H1 (cell line): Measurements from ENCODE around the gene RAPGEF5. TPM values are rescaled to one million over a fixed set of nuclear protein-coding genes. Genes with fewer than 3 reads are reported as not detected.

ENCODE experiments used
- CTCF ChIA-PET: fragments of 300-600 bp; sonication (Branson Sonifier 250); formaldehyde crosslinking; loops from one replicate; lab custom pipeline; 2021; ENCODE audit not compliant: partially characterized antibody; lab: Charles Lee
- POLR2A ChIA-PET: fragments of 300-600 bp; sonication (Branson Sonifier 250); formaldehyde crosslinking; loops from one replicate; lab custom pipeline; 2021; ENCODE audit warnings: inconsistent platforms; ENCODE audit not compliant: partially characterized antibody; lab: Charles Lee
- DNase-seq, 2 experiments: peaks; one replicate each; pipeline versions ENCODE4 v3.0.0 to v3.0.0-alpha.2; 2010 to 2022; ENCODE audit warnings: low spot score in 2 of 2, low read depth in 1 of 2, mixed read lengths in 1 of 2
- FAIRE-seq: peaks from 2 replicates; lab custom pipeline; 2011; peaks lifted over from hg19 to GRCh38; lab: Jason Lieb, UNC
- H2AFZ ChIP-seq: 2 replicates; pipeline ENCODE4 v1.8.1; 2012; ENCODE audit warnings: low read length, inconsistent platforms
- H2AK5ac ChIP-seq: 2 replicates; pipeline ENCODE4 v1.6.1; 2013; ENCODE audit warnings: low read depth, low read length
- H2BK120ac ChIP-seq: replicated peaks from 2 replicates; pipeline ENCODE3; 2013; ENCODE audit warnings: low read depth, low read length, inconsistent platforms
- H2BK12ac ChIP-seq: 2 replicates; pipeline ENCODE4 v1.6.1; 2013; ENCODE audit warnings: low read depth, low read length
- H2BK15ac ChIP-seq: 2 replicates; pipeline ENCODE4 v1.6.1; 2013; ENCODE audit warnings: low read length
- H2BK20ac ChIP-seq: 2 replicates; pipeline ENCODE4 v1.6.1; 2013; ENCODE audit warnings: low read length
- H2BK5ac ChIP-seq: 2 replicates; pipeline ENCODE4 v1.6.1; 2013; ENCODE audit warnings: low read depth, low read length
- H3K14ac ChIP-seq: 2 replicates; pipeline ENCODE4 v1.6.1; 2013; ENCODE audit warnings: inconsistent platforms; ENCODE audit not compliant: insufficient read length
- H3K18ac ChIP-seq: 2 replicates; pipeline ENCODE4 v1.6.1; 2013; ENCODE audit warnings: low read length; ENCODE audit errors: extremely low read depth
- H3K23ac ChIP-seq: 2 replicates; pipeline ENCODE4 v1.6.1; 2013; ENCODE audit warnings: inconsistent platforms; ENCODE audit not compliant: insufficient read length
- H3K23me2 ChIP-seq: 2 replicates; pipeline ENCODE4 v1.6.1; 2013; ENCODE audit warnings: low read depth, low read length
- H3K27ac ChIP-seq: 2 replicates; pipeline ENCODE4 v1.6.1; 2011; ENCODE audit warnings: low read depth, low read length, inconsistent platforms
- H3K27me3 ChIP-seq, 4 experiments: replicated peaks in 1 of 4; 1 replicate in 1 of 4; 2 replicates in 3 of 4; pipeline versions ENCODE4 v1.6.1 to v1.8.1; 2011 to 2013; ENCODE audit warnings: low read length in 3 of 4, mild to moderate bottlenecking in 3 of 4, inconsistent platforms in 2 of 4, mixed read lengths in 2 of 4, moderate library complexity in 1 of 4; ENCODE audit not compliant: control insufficient read depth in 3 of 4, insufficient read depth in 3 of 4; ENCODE audit errors: extremely low read depth in 1 of 4
- H3K36me3 ChIP-seq, 4 experiments: 2 replicates each; pipeline versions ENCODE4 v1.6.1 to v1.8.1; 2011 to 2013; ENCODE audit warnings: mild to moderate bottlenecking in 4 of 4, low read length in 3 of 4, moderate library complexity in 2 of 4, control low read depth in 1 of 4, inconsistent platforms in 1 of 4; ENCODE audit not compliant: insufficient read depth in 4 of 4, control insufficient read depth in 2 of 4
- H3K4ac ChIP-seq: replicated peaks from 2 replicates; pipeline ENCODE3; 2013; ENCODE audit warnings: low read length, low read depth, mixed read lengths, inconsistent platforms; ENCODE audit not compliant: insufficient read length
- H3K4me1 ChIP-seq, 4 experiments: replicated peaks in 1 of 4; 1 replicate in 1 of 4; 2 replicates in 3 of 4; pipeline versions ENCODE4 v1.6.1 to v1.8.1; 2011 to 2013; ENCODE audit warnings: low read length in 3 of 4, inconsistent platforms in 2 of 4, mixed read lengths in 1 of 4; ENCODE audit not compliant: insufficient read depth in 4 of 4, control insufficient read depth in 3 of 4
- H3K4me2 ChIP-seq, 2 experiments: 2 replicates each; pipeline versions ENCODE4 v1.6.1 to v1.8.1; 2011 to 2013; ENCODE audit warnings: low read depth in 2 of 2, low read length in 2 of 2, control low read depth in 1 of 2, inconsistent platforms in 1 of 2, mild to moderate bottlenecking in 1 of 2; ENCODE audit not compliant: insufficient read depth in 1 of 2
- H3K4me3 ChIP-seq, 4 experiments: fragments of 200-600, 300-600 bp in 1 of 4; sonication (generic), shearing (Covaris generic), sonication (Bioruptor Twin) in 1 of 4; 2 replicates each; pipeline versions ENCODE4 v1.5.1 to v1.8.1; 2011 to 2016; ENCODE audit warnings: low read length in 4 of 4, low read depth in 3 of 4, control low read depth in 2 of 4, inconsistent platforms in 2 of 4, mild to moderate bottlenecking in 2 of 4, mixed read lengths in 1 of 4, moderate library complexity in 1 of 4; ENCODE audit not compliant: insufficient read depth in 2 of 4; ENCODE audit errors: extremely low read depth in 1 of 4
- H3K56ac ChIP-seq: replicated peaks from 2 replicates; pipeline ENCODE3; 2013; ENCODE audit warnings: low read depth, mild to moderate bottlenecking, mixed read lengths, low read length, inconsistent platforms; ENCODE audit not compliant: insufficient read length
- H3K79me1 ChIP-seq: 2 replicates; pipeline ENCODE4 v1.6.1; 2013; ENCODE audit warnings: low read depth, low read length, control low read depth
- H3K79me2 ChIP-seq, 2 experiments: 2 replicates each; pipeline versions ENCODE4 v1.6.1 to v1.8.1; 2012 to 2013; ENCODE audit warnings: low read length in 2 of 2, mild to moderate bottlenecking in 2 of 2, inconsistent platforms in 1 of 2; ENCODE audit not compliant: insufficient read depth in 2 of 2, control insufficient read depth in 1 of 2
- H3K9ac ChIP-seq, 4 experiments: replicated peaks in 1 of 4; 1 replicate in 1 of 4; 2 replicates in 3 of 4; pipeline versions ENCODE4 v1.6.1 to v1.8.1; 2011 to 2013; ENCODE audit warnings: low read depth in 3 of 4, low read length in 3 of 4, control low read depth in 2 of 4, mild to moderate bottlenecking in 2 of 4, moderate library complexity in 2 of 4, inconsistent platforms in 1 of 4; ENCODE audit errors: extremely low read depth in 1 of 4
- H3K9me3 ChIP-seq, 2 experiments: 2 replicates each; pipeline versions ENCODE4 v1.6.1 to v1.8.1; 2012 to 2013; ENCODE audit warnings: mild to moderate bottlenecking in 2 of 2, moderate library complexity in 2 of 2, control low read depth in 1 of 2, inconsistent platforms in 1 of 2, low read depth in 1 of 2, low read length in 1 of 2, mixed read lengths in 1 of 2; ENCODE audit not compliant: insufficient read depth in 2 of 2
- H4K20me1 ChIP-seq, 2 experiments: replicated peaks in 1 of 2; 2 replicates each; pipeline versions ENCODE3 to v1.8.1; 2011 to 2013; ENCODE audit warnings: inconsistent platforms in 2 of 2, low read length in 2 of 2, mild to moderate bottlenecking in 1 of 2; ENCODE audit not compliant: insufficient read depth in 2 of 2, control insufficient read depth in 1 of 2
- H4K5ac ChIP-seq: 2 replicates; pipeline ENCODE4 v1.6.1; 2013; ENCODE audit warnings: low read length, low read depth, mixed read lengths, inconsistent platforms; ENCODE audit not compliant: insufficient read length
- H4K8ac ChIP-seq: 2 replicates; pipeline ENCODE4 v1.8.0; 2013; ENCODE audit warnings: mild to moderate bottlenecking, moderate library complexity, low read length, inconsistent platforms; ENCODE audit not compliant: insufficient read depth; ENCODE audit errors: extremely low read depth
- H4K91ac ChIP-seq: replicated peaks from 2 replicates; pipeline ENCODE3; 2013; ENCODE audit warnings: low read length, mixed read lengths, inconsistent platforms; ENCODE audit not compliant: insufficient read length
- ASH2L ChIP-seq: fragments of 200-600, 300-600 bp; sonication (generic); IDR thresholded peaks from one replicate; pipeline ENCODE4 v1.7.1; 2017; ENCODE audit warnings: low read length
- ATF2 ChIP-seq: IDR thresholded peaks from 2 replicates; pipeline ENCODE4 v1.6.1; 2012; ENCODE audit warnings: low read length, inconsistent platforms
- GTF2F1 ChIP-seq: IDR thresholded peaks from 2 replicates; pipeline ENCODE4 v1.6.1; 2012; ENCODE audit warnings: low read depth, low read length, improper control_type of control experiment, borderline replicate concordance
- HDAC2 ChIP-seq, 2 experiments: fragments of 300-600 bp in 1 of 2; sonication (generic) in 1 of 2; IDR thresholded peaks; 2 replicates each; pipeline ENCODE4 v1.6.1; 2011 to 2012; ENCODE audit warnings: low read depth in 2 of 2, low read length in 2 of 2, mild to moderate bottlenecking in 2 of 2, moderate library complexity in 2 of 2, borderline replicate concordance in 1 of 2, inconsistent platforms in 1 of 2
- HDAC6 ChIP-seq: IDR thresholded peaks from one replicate; pipeline ENCODE4 v1.7.1; 2012; ENCODE audit warnings: low read depth, mild to moderate bottlenecking, inconsistent platforms, low read length, moderate library complexity
- JUN ChIP-seq: IDR thresholded peaks from 2 replicates; pipeline ENCODE4 v1.6.1; 2011; ENCODE audit warnings: low read depth, mild to moderate bottlenecking, improper control_type of control experiment, low read length
- KDM1A ChIP-seq: fragments of 200-600, 300-600 bp; sonication (generic); IDR thresholded peaks from 2 replicates; pipeline ENCODE4 v1.7.1; 2016; ENCODE audit warnings: mild to moderate bottlenecking, low read length, borderline replicate concordance
- NANOG ChIP-seq: IDR thresholded peaks from 2 replicates; pipeline ENCODE4 v1.6.1; 2011; ENCODE audit warnings: low read length, low read depth, mild to moderate bottlenecking, inconsistent platforms; ENCODE audit not compliant: insufficient read depth, poor library complexity, severe bottlenecking
- NRF1 ChIP-seq: IDR thresholded peaks from 2 replicates; pipeline ENCODE4 v1.6.1; 2011; ENCODE audit warnings: mild to moderate bottlenecking, low read depth, low read length, improper control_type of control experiment
- RXRA ChIP-seq: IDR thresholded peaks from 2 replicates; pipeline ENCODE4 v1.6.1; 2011; ENCODE audit warnings: low read depth, mild to moderate bottlenecking, low read length, moderate library complexity; ENCODE audit not compliant: insufficient read depth
- WGBS, 2 experiments: shearing (Covaris generic) in 1 of 2; methylation state at CpG; one replicate each; pipeline versions ENCODE4 v1.1.6 to v1.1.7; 2013 to 2015; ENCODE audit warnings: low lambda C conversion rate in 2 of 2, mixed read lengths in 2 of 2, inconsistent platforms in 1 of 2, low coverage in 1 of 2, missing lambda C conversion rate in 1 of 2; ENCODE audit not compliant: insufficient replicate concordance in 2 of 2, insufficient coverage in 1 of 2, insufficient read length in 1 of 2; ENCODE audit errors: extremely low coverage in 1 of 2, missing lambda C conversion rate in 1 of 2; 5-methylcytosine and 5-hydroxymethylcytosine counted together
- polyA plus RNA-seq, 7 experiments: library from polyadenylated mRNA; depleted of rRNA in 3 of 7; stranded (reverse) in 5 of 7; unstranded in 2 of 7; fragments of >200 nt in 5 of 7; fragments of 200-250 nt in 2 of 7; gene quantifications; 1 replicate in 5 of 7; 2 replicates in 1 of 7; 4 replicates in 1 of 7; pipeline versions ENCODE4 v1.2.1 to v1.2.3, GENCODE V29; 2011 to 2013; ENCODE audit warnings: missing spikeins in 2 of 7, mixed read lengths in 2 of 7
- total RNA-seq: library from RNA; stranded (reverse); fragmentation: NEBNext Ultra II Directional; extraction: Animal tissue kit (Norgen Biotek cat#: 25700); gene quantifications from 2 replicates; pipeline ENCODE4 v1.2.1, GENCODE V29; 2021

The RAPGEF5 gene
- total and polyA plus RNA-seq, 2 of the 8 experiments (the other 6 are each of a cell fraction or from before 2014, with no cell fraction given): 4.4 to 22.9 TPM

- Histone ChIP-seq H3K27ac (no peak overlapping the region), H3K4me1 (peaks cover 1 to 11% (median 8%) of the 10 kb centered on the region in 4 experiments; a peak in 4 of 7 replicates), H3K4ac (no peak overlapping the region), H2AFZ (no peak overlapping the region), H2BK120ac (no peak overlapping the region), H2BK20ac (no peak overlapping the region), H4K5ac (no peak overlapping the region), H3K79me2 (no peaks in the 10 kb centered on the region), H3K36me3 (peaks cover 0 to 7% (median 0%) of the 10 kb centered on the region in 4 experiments; a peak in 1 of 8 replicates), H3K4me3 (no peak overlapping the region), H3K23ac (no peak overlapping the region), H3K4me2 (no peak overlapping the region), H3K9me3 (0 out of 4 replicates have a peak, but pooled peaks cover 0 to 5% of the 10 kb centered on the region in 2 experiments), H3K23me2 (no peaks in the 10 kb centered on the region), H3K79me1 (no peaks in the 10 kb centered on the region; the same call in 1 of the 2 replicates), H3K27me3 (no peaks in the 10 kb centered on the region), H2BK15ac (no peak overlapping the region), H3K18ac (no peak overlapping the region), H4K8ac (no peak overlapping the region), H3K14ac (no peak overlapping the region), H4K91ac (no peak overlapping the region), H2AK5ac (no peak overlapping the region), H3K56ac (no peak overlapping the region), H2BK5ac (no peak overlapping the region), H2BK12ac (no peak overlapping the region), H4K20me1 (no peaks in the 10 kb centered on the region), H3K9ac (no peak overlapping the region)
- 90% methylated on average over 6 of the region's 6 CpGs; no CpG with 5 or more reads in 1 of the 2 experiments for WGBS, 2 experiments
- no peak for FAIRE-seq
- no peak for DNase-seq
- ChIA-PET CTCF (interaction anchor here (0.9 to 1.2 kb wide), 2 partner anchors 24 to 72 kb away, joined by 3 read pairs; no protein-coding TSS in a partner anchor), POLR2A (no interaction called here)
- TF ChIP-seq GTF2F1: no peak
- no peak for TF ChIP-seq RXRA
- TF ChIP-seq KDM1A: no peak
- no peak for TF ChIP-seq NANOG
- TF ChIP-seq ASH2L: no peak
- no peak for TF ChIP-seq NRF1
- TF ChIP-seq HDAC6: no peak
- TF ChIP-seq JUN: no peak
- TF ChIP-seq HDAC2 (IDR thresholded peaks at IDR 0.05; ENCODE audit: borderline replicate concordance in 1 of 2, low read depth in 2 of 2, low read length in 2 of 2): no peak
- TF ChIP-seq ATF2: no peak
Measured at GRCh38 chr7:22183522-22184280, 173.3 kb downstream of the RAPGEF5 start.
